B cell (primary cell): Measurements from ENCODE around the gene AADAT. TPM values are rescaled to one million over a fixed set of nuclear protein-coding genes. Genes with fewer than 3 reads are reported as not detected.

Source experiments
- polyA plus RNA-seq: library from polyadenylated mRNA; depleted of rRNA; stranded (reverse); fragments of >200 nt; gene quantifications from 2 replicates; pipeline ENCODE4 v1.2.3, GENCODE V29; 2012
- small RNA-seq: library from RNA; depleted of rRNA; stranded (forward); fragments of <200 nt; gene quantifications from one replicate; pipeline ENCODE3, GENCODE V24; 2012; ENCODE audit warnings: low replicate concordance, low read depth; ENCODE audit not compliant: insufficient read length
- total RNA-seq, 2 donors: library from RNA; stranded (reverse); fragments of 120-200 nt in 1 of 2; gene quantifications; 1 replicate in 1 of 2; 2 replicates in 1 of 2; pipeline versions ENCODE4 v1.2.3 to v1.2.4, GENCODE V29; 2013 to 2022

Gene AADAT
- total and polyA plus RNA-seq, 2 donors (not counting 1 experiment from before 2014, with no cell fraction given), result not detected

Small RNA genes within 50 kb of the gene (small RNA-seq; reads per million reads assigned to genes)
- gene APOBEC3AP1, result not detected

Other genes starting within 250 kb of the AADAT start
- gene MFAP3L, start 63.6 kb downstream of the AADAT start, total RNA-seq, result 0.29 and 0.37 TPM in 2 replicates
- 0.17 and 0.63 TPM in 2 replicates for gene MFAP3L, start 63.6 kb downstream of the AADAT start, polyA plus RNA-seq